Colon (tissue), 2 donors: ENCODE data around the gene SLC6A17.

ENCODE experiments used
- FAIRE-seq: peaks from 2 replicates; lab custom pipeline; 2012; peaks lifted over from hg19 to GRCh38; lab: Jason Lieb, UNC
- donor health status: control.
- donor health status: control.

SLC6A17 gene

DNA sequence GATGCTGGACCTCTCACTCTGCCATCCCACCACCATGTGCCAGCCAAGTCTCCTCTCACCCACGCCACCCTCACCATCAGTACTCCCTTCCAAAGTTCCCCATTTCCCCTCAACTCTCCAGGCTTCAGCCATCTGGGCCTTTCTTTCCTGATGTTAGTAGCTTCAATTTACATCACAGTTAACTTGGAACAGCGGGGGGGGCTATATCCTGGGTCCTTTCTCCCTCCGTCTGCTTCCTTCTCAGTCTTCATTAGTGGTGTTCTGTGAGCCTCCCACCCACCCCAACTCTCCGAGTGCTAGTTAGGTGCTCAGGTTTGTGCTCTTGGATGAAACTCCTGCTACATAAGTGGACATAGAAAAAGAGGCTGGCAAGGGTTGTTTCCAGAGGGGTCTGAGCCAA lies 91.8 kb downstream of the SLC6A17 start:
- no peak for FAIRE-seq

DNA sequence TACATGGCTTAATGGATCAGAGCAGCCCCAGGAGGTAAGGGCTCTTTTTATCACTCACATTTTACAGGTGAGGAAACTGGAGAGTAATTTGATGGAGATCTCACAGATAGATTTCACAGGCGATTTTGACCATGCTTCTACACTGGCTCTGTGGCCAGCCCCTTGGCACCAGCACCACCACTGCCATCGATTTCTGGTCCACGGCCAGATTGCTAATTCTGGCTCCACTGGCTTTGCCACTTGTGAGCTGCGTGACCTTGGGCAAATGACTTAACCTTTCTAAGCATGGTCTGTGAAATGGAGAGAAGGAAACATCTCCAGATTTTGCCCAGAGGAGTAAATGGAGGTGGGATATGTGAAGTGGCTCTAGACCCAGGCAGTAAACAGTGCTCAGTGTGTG lies 92.4 kb downstream of the SLC6A17 start:
- no peak for FAIRE-seq

DNA sequence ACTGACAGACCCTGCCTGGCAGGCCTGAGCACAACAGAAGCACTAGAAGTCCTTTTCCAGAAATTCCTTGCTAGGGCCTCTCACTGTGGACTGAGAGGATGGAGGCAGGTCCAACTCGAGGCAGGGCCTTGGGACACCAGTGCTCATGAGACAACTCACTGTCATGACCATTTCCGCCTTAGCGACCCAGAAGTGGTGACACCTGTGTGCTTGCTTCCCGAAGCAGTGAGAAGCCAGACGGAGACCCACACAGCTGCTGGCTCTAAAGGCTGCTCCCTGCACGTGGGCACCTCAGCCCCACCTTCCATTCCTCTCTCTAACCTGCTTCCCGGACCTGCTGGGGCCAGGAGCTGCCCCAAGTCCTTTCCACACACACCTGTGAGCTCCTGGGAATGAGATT lies 92.9 kb downstream of the SLC6A17 start:
- no peak for FAIRE-seq

DNA sequence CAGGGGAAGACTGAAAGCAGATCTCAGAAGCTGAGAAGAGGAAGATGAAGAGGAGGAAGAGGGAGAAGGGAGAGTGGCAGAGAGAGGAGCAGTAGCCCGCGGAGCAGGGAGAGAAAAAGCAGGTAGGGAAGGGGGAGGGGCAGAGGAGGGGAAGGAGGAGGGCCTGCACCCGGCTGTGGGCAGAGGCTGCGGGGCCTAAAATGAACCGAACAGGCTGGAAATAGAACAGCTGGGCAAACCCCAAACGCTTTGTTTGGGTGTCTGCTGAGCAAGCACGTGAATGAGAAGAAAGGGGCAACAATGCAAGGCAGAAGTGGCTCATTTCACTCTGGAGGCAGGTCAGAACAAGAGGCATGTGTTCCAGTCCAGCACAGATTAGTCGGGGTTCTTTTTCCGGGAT lies 93.3 kb downstream of the SLC6A17 start:
- FAIRE-seq = no peak

DNA sequence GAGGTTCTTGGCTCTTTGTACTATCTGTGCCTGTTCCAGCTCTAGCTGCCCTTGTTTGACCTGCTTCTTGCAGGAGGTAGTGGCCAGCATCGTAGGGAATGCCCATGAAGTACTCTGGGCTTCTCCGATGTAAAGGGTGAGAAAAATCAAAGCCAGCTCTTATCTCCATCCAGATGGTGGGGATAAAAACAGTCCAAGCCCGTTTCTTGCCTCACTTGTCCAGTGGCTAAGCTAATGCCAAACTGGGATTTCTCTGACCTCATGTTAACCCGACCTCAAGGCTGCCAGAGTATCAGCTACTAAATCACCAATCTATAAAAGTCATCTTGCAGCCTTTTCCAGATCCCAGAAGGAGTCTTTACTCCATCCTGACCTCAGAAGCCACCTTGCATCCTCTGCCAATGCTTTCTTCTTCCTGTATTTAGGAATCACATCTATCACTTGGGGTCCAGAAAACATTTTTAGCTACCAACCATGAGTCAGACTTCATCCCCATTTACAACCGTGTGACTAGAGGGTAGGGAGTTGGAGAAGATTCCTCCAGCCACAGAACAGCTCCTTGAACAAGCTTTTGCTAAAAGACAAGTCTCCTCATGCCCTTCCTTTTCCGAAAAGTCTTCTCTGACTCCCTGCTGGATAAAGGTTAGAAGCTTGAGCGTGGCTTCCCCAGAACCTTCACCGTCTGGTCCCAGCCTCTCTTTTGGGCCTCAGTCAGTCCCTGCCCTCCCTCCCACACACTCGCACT lies 95.8 kb downstream of the SLC6A17 start:
- no peak for FAIRE-seq

DNA sequence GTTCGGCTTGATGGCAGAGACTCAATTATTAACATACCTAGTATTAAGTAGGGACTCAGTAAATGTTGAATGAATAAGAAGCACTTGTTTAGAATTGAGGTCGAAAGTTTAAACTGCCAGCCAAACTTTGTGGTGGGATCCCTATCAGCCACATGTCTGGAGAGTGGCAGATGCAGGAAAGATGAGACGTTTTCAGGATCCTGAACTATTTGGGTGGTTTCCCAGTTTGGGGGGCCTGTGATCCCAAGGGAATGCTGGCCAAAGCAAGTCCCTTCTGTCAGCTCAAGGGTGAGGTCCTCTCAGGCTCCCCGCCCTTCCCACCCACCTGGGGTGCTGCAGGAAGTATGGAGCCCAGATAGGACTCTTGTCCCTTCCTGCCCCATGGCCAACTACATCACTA lies 98.5 kb downstream of the SLC6A17 start:
- no peak for FAIRE-seq

DNA sequence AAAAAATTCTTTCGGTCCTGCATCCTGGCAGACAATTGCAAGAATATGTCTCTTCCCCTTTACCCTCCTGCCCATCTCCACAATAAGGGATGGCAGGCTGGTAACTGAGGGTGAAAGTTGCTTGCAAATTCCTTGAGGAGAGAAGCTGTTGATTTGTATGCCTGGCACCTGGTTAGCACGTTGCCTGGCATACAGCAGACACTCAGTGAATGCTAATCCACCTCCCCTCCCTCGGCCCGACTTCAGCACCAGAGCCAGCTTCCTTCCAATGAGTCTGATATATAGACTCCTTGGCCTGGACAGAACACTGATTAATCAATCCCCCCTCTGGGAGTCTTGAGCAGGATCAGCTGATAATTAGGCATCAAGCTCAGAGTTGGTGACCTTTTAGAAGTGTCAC lies 99.0 kb downstream of the SLC6A17 start:
- FAIRE-seq = no peak

DNA sequence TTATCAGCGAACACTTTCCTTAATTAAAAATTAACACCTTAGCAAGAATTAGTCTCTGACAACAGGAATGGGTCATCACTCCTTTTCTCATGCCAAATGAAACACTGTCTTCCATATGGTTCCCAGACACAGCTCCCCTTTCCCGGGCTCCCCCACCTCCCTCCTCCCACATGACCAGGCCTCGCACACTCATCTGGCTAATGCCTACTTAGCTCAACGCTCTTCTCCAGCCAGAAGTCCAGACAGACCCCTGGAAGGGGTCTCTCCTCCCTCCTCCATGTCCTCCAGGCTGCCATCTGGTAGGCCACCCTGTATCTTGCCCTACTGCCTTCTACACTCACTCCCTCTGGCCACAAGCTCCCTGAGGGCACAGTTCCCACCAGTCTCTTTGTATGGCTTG lies 99.7 kb downstream of the SLC6A17 start:
- no peak for FAIRE-seq

DNA sequence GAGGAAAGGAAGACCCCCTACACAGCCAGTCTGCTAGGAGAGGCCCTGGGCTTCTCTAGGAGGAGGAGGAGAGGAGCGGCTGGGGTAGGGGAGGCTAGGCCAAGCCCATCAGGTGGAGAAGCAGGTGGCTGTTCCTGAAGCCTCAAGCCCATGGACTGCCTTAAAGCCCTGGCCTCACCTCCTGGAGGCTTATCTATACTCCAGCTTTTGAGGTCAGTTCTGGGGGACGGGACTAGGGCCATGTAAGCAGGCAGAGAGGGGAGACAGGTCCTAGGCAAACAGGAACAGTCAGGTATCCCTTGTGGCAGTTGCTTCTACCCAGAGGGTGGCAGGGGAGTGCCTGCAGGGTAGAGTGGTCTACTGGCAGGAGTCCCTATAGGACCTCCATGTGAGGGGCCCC lies 100.5 kb downstream of the SLC6A17 start:
- no peak for FAIRE-seq
